ENCODE results near the gene ZNF770.
A peak's percentile ranks its signal among the peaks of the same experiment; 100 is the strongest.

The ZNF770 gene, protein sequence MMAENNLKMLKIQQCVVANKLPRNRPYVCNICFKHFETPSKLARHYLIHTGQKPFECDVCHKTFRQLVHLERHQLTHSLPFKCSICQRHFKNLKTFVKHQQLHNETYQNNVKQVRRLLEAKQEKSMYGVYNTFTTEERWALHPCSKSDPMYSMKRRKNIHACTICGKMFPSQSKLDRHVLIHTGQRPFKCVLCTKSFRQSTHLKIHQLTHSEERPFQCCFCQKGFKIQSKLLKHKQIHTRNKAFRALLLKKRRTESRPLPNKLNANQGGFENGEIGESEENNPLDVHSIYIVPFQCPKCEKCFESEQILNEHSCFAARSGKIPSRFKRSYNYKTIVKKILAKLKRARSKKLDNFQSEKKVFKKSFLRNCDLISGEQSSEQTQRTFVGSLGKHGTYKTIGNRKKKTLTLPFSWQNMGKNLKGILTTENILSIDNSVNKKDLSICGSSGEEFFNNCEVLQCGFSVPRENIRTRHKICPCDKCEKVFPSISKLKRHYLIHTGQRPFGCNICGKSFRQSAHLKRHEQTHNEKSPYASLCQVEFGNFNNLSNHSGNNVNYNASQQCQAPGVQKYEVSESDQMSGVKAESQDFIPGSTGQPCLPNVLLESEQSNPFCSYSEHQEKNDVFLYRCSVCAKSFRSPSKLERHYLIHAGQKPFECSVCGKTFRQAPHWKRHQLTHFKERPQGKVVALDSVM

DNA sequence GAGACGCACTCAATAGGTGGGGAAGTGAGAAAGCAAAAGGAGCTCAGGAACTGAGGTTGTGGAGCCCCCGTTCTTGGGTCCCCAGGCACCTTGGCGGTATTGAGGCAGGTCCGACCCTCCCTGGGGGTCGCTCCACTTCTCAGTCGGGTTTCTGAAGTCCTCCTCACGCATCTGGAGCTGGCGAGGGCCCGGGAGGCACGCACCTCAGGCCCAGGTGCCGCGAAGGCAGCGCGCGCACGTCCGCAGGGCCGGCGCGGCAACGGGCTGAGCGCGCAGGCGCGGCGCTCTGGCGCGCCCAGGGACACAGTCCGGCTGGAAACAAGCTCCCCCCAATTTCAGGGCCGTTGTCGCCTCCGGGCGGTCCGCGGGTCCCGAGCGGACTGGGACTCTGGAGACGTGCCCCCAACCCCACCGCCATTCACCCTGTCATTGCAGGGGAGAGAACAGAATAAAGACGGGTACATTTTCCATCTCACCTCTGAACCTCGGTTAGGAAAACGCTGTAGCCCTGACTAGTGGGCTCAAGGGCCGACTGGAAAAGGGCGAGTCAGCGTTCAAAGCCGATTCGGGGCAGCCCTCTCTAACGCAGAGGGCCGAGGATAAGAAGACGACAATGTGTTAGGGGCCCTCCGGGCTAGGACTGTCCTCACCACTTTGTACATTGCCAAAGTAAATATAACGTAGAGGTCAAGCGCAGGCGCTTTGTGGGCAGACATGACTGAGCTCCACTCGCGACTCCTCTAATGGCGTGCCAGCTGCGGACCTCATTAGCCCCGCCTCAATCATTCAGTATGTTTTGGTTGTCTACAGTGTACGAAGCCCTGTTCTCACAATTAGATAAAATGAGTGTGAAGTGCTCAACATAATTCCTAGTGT, at the start of gene ZNF770:
ZNF770 (minus strand) TSS at position 261 of the 876 bp plus-strand sequence. CDS start 4,853 bp downstream, outside the sequence.
- peak within 1 kb of the TSS; percentile 87 for H3K4me3 ChIP-seq (ENCODE audit: low read depth, low read length)
- DNase-seq (ENCODE audit: low read depth): peak; percentile 31

DNA sequence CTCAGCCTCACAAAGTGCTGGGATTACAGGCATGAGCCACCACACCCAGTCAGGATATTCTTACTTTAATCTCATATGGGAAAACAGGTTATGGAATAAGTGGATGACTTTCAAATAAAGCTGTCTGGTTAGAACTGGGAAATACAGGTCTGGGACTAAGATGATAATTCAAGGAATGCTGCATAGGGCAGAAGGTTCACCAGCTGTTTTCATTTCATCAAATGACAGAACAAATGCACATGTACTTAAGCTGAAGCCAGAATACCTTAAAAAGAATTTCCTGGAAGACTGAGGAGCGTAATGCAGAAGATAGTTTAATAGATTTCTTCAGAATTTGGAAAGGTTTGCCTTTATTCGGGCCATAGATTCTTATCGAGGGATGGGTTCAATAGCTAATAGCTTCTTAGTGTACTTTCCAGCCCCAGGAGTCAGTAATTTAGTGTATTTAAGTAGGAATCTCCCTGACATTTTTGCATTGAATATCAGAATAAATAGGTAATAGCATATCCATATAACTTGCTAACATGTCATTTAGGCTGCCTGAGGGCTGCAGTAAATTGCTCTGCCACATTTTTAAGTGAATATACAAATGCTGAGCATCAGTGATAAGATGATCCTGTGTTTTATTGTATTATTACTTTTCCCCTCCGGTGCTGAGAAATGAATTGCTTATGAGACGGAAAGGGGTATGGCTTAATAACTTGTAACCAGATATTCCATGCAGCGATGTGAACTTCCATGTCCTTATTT, 40.3 kb upstream of the ZNF770 start:
- no peak overlapping the region for H3K4me3 ChIP-seq (ENCODE audit: low read depth, low read length)
- no peak for DNase-seq (ENCODE audit: low read depth)

DNA sequence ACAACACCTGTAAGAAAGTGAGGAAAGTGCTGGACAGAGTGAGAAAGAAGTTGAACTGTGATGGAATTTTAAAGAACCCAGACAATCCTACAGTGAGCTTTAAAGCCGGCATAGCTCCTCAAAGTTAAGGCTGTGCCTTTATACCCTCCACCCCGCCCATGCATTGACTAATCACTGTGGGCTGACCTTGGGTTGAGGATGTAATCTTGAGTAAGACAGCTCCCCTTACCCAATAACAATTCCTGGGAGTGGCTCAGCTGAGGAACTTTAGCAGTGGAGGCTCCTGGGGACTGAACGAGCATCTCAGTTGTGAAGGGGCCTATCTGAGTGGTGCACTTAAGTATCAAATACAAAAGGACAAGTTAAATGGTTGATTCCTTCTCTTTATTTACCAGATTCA, 35.7 kb upstream of the ZNF770 start:
- H3K4me3 ChIP-seq (ENCODE audit: low read depth, low read length): no peak overlapping the region
- no peak for DNase-seq (ENCODE audit: low read depth)

DNA sequence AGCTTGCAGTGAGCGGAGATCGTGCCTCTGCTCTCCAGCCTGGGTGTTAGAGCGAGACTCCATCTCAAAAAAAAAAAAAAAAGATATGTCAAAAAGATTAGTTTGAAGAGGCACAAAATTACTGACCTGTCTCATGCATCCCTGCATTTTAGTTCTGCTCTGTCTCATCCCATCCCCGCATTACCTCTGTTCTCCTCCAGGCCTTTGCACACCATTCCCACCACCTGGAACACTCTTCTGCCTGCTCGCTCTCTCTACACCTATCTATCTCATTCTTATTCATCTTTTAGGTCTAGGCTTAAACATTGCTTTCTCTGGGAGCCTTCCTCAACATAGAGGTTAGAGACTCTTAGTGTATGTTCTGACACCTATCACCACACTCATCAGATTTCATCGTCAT, 32.9 kb upstream of the ZNF770 start:
- H3K4me3 ChIP-seq (ENCODE audit: low read depth, low read length): no peak overlapping the region
- DNase-seq (ENCODE audit: low read depth): no peak

DNA sequence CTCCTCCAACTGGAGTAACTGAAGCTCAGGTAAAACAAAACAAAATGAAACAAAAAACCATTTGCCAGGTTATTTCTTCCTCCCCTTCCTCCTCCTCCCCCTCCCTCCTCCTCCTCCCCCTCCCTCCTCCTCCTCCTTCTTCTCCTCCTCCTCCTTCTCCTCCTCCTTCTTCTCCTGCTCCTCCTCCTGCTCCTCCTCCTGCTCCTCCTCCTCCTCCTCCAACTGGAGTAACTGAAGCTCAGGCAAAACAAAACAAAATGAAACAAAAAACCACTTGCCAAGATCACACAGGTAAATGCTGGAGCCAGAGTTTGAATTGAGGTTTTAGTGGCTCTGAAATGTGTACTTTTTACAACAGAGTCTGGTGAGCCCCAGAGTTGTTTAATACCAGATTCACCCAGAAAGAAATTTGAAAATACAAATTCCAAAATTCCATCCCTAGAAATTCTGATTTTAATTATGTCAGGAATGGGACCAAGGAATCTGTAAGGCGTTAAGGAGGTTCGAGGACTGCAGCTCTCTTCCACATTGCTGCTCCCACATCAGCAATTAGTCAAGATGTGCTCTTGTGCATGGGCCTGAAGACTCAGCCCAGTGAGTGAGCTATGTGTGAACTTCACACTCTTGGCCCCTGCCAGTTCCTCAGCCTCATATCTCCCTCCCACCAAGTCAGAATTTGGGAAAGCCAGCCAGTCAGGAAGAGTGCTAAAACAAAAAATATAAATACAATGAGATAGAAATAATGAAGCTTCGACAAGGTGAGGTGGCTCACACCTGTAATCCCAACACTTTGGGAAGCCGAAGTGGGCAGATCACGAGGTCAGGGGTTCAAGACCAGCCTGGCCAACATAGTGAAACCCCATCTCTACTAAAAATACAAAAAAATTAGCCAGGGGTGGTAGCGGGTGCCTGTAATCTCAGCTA, 31.6 kb upstream of the ZNF770 start:
- no peak for DNase-seq (ENCODE audit: low read depth)
- H3K4me3 ChIP-seq (ENCODE audit: low read depth, low read length): no peak overlapping the region

DNA sequence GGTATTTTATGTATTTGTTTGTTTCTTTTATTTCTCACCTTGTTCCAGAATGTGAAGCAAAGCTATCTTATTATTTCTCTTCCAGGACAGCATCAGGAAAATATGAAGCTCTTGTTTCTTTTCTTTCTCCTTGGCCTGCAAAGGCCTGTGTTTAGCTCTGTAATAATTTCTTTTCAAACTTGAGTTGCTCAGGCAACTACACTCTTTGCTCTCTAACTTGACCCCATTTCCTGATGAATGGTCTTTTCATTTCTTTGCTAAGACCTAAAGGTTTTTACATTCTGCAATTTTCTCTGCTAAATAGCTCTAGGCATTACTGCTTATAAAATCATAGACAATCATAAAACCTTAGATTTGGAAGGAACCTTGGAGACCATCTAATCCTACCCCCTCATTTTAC, 26.2 kb upstream of the ZNF770 start:
- DNase-seq (ENCODE audit: low read depth): no peak
- no peak overlapping the region for H3K4me3 ChIP-seq (ENCODE audit: low read depth, low read length)

DNA sequence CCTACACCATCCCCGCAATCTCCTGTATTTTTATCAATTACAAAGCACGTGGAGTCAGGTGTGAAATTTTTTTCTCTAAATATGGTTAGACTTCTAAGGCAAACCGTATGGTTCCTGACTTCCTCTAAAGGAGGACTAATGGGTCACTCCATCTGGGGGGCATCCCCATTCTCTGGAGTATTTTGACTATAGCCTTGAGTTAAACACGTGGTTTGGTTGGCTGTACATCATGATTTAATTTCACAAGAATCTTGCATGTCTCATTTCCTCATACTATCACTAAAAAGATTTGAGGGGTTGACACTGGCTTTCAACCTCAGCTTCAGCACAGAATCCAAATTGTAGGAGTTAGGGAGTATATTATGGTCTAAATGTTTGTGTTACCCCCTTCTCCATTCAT, 25.3 kb upstream of the ZNF770 start:
- no peak overlapping the region for H3K4me3 ChIP-seq (ENCODE audit: low read depth, low read length)
- no peak for DNase-seq (ENCODE audit: low read depth)

DNA sequence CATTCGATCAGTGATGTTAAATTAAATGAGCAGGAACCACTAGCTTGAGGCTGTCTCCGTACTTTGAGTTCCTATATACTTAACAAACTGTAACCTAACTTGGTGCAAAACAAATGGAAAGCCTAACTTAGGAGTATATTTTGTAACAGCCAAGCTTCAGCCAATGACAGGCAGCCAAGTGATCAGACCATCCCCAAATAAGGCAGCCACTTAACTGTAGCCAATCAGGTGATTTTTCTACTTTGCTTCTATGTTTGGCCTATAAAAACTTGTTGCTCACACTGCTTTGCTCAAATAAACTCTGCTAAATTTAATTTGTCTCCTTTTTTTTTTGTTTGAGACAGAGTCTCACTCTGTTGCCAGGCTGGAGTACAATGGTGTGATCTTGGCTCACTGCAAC, 19.3 kb upstream of the ZNF770 start:
- H3K4me3 ChIP-seq (ENCODE audit: low read depth, low read length): no peak overlapping the region
- DNase-seq (ENCODE audit: low read depth): no peak

DNA sequence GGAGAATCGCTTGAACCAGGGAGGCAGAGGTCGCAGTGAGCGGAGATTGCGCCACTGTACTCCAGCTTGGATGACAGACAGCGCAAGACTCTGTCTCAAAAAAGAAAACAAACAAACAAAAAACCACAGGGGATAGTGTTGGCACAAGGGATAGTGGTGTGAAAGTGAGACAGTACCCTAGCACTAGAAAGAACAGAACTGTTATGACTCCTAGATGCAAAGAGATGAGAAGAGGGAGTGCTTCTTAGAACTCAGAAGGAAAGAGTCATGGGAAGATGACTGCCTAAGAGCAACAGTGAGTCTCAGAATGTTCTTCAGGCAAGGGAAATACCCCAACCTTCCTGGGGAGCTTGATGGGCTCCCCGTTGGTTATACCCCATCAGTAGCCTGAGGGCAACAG, 17.8 kb upstream of the ZNF770 start:
- DNase-seq (ENCODE audit: low read depth): no peak
- H3K4me3 ChIP-seq (ENCODE audit: low read depth, low read length): no peak overlapping the region

DNA sequence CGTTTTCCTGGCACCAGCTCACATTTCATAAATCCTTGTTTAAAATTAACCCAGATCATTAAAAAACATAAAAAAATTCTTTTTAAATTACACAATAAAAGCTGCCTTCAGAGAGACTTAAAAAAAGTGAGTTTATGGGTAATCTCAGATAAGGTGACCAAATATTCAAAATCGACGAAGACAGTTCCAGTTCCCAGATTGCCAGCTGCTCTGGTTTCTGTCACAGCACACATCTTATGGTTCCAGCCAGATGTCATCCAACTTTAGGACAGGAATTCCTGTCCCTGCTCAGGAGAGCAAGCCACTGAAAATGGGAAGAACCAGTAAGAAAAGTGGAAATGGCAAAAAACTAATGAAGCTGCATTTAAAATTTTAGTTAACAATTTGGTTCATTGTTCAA, 15.8 kb upstream of the ZNF770 start:
- no peak for DNase-seq (ENCODE audit: low read depth)
- no peak overlapping the region for H3K4me3 ChIP-seq (ENCODE audit: low read depth, low read length)

DNA sequence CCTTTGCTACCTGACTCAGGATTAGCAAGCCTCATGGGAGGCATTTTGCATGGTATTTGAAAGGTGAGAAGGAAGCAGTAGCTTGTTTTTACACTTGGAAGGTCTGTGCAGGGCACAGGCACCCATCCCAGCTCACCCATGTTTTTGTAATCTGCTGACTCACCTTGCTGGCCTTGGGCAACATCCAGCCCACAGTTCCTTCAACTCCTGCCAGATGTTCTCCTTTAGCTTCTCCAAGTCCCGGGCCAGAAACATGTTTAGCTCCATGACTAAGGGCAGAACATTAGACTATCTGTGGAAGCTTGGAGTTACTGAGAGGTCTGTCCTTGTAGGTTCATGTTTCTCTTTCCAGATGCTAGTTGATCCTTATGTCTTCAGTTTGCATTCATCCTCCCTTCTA, 12.4 kb upstream of the ZNF770 start:
- H3K4me3 ChIP-seq (ENCODE audit: low read depth, low read length): no peak overlapping the region
- DNase-seq (ENCODE audit: low read depth): peak; percentile 56

DNA sequence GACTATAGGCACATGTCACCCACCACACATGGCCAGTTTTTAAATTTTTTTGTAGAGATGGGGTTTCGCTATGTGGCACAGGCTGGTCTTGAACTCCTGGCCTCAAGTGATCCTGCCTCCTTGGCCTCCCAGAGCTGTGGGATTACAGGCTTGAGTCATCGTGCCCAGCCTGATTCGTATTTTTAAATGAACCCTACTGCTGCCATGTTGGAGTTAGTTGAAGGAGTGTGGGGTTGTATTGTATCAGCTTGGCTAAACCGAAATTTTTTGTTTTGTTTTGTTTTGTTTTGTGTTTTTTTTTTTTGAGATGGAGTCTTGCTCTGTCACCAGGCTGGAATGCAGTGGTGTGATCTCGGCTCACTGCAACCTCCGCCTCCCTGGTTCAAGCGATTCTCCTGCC, 11.8 kb upstream of the ZNF770 start:
- H3K4me3 ChIP-seq (ENCODE audit: low read depth, low read length): no peak overlapping the region
- no peak for DNase-seq (ENCODE audit: low read depth)

DNA sequence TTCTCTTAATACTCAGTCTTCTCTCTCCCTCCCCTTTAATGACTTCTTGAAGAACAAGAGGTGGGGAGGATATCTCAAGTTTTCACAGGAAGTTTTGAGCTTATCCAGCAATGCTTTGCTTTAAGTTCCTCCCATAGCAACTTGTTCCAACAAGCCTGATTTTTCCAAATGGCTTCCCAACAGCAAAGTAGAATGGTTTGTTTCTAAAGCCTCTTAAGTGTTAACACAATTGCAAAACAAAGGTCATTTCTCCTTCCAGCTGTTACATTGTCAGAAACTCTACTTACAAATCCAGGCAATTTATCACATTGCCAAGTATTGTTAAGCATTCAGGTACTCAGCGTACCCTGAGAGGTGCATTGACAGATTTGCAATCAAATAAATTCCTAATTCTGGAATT, 6.8 kb upstream of the ZNF770 start:
- no peak for DNase-seq (ENCODE audit: low read depth)
- H3K4me3 ChIP-seq (ENCODE audit: low read depth, low read length): no peak overlapping the region

DNA sequence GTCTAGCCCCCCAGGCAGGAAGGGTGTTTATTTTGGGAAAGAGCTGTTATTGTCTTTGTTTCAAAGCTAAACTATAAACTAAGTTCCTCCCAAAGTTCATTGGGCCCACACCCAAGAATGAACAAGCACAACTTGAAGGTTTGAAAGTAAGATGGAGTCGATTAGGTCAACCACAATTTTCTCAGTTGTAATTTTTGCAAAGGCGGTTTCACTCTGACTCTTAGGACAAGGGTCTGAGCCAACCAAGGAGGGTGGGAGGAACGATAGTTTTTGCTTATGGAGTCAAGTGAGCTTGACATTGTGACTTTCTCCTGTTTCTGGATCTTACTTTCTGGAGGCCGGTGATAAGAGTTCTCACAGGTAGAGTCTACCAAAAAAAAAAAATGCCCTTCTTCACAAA, 5.8 kb upstream of the ZNF770 start:
- no peak for DNase-seq (ENCODE audit: low read depth)
- no peak overlapping the region for H3K4me3 ChIP-seq (ENCODE audit: low read depth, low read length)

DNA sequence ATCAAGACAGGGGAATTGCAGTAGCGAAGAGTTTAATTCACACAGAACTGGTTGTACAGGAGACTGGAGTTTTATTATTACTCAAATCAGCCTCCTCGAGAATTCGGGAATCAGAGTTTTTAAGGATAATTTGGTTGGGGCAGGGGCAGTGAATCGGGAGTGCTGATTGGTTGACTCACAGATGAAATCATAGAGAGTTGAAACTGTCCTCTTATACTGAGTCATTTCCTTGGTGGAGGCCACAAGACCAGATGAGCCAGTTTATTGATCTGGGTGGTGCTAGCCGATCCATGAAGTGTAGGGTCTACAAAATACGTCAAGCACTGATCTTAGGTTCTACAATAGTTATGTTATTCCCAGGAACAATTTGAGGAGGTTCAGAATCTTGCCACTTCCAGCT, 5.3 kb upstream of the ZNF770 start:
- DNase-seq (ENCODE audit: low read depth): no peak
- H3K4me3 ChIP-seq (ENCODE audit: low read depth, low read length): no peak overlapping the region

DNA sequence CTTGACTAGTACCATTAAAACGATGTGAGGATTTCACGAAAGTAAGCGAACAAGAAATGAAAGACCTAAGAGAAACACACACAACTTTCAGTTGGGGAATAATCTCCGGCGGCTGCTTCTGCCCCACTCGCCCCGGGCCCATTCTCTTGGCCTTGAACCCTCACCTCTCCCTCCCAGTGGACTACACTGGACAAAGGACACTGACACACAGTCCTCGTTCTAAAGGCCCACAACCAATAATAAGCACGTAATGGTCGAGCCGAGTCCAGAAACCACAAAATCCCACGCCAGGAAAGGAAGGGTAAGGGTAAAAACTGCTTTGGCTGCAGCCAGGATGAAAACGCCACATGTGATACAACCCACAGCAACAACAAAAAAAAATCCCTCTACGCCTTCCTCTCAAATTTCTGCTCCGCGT, 469 bp downstream of the ZNF770 start:
- no peak for DNase-seq (ENCODE audit: low read depth)

DNA sequence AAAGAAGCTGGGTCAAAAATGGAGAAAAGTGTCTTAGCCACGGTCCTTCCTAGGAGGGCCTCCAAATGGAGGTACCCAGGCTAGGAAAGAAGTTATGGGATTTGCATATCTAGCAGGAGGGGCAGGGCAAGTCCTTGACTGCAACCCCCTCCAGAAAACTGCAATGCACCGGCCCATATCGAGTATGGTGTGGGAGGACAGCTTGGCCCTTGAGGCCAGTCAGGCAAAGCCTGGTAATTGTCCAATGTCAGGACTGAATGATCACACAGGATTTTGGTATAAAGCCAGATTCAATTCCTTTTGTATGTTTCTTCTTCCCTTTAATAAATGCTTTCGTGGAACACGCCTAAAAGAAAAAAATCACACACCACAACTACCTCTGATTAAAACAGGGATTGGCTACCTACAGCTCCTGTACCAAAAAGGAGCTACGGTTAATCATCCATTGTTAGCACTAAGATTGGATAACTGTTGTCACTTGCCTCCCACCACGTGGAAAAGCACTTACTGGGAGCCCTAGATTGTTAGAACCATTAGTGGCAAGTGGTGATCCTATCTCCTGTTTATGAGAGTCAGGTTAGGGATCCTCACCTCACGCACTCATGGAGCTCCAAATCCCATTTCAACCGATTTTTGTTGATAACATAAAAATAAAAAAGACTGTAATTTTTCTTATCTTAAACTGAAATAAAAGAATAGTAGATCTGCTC, 1.2 kb downstream of the ZNF770 start:
- H3K4me3 ChIP-seq (ENCODE audit: low read depth, low read length): peak overlapping the region; percentile 87
- no peak for DNase-seq (ENCODE audit: low read depth)

More for the DNA sequence above, 469 bp downstream of the ZNF770 start:
- H3K4me3 ChIP-seq (ENCODE audit: low read depth, low read length): peak overlapping the region; percentile 87

DNA sequence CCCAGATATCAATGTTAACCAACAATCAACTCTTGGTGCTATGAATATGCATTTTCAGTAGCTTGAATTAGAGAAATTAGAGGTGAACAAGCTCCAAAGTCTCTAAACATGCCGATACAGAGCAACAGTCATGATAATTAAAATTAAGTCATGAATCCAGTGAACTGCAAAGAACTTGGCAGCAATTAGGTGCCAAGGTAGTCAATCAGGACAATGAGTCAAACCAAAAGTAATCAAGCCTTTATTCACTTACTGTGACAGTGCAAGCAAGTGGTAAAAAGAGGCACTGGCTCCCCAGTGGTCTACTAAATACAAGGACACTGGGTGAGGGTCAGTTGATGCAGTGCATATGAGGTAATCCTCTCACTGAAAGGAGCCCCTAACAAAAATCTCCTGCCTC, 1.8 kb downstream of the ZNF770 start:
- no peak for DNase-seq (ENCODE audit: low read depth)
- peak overlapping the region; percentile 87 for H3K4me3 ChIP-seq (ENCODE audit: low read depth, low read length)
